ENCODE measurements around the gene KANK3. TPM values are rescaled to one million over a fixed set of nuclear protein-coding genes. Genes with fewer than 3 reads are reported as not detected.

Gene KANK3
- total and polyA plus RNA-seq, 10 of the 15 experiments (the other 5 are each of a cell fraction or from before 2014, with no cell fraction given), result 0.03 to 0.93 (median 0.22) TPM; not detected in 1

DNA sequence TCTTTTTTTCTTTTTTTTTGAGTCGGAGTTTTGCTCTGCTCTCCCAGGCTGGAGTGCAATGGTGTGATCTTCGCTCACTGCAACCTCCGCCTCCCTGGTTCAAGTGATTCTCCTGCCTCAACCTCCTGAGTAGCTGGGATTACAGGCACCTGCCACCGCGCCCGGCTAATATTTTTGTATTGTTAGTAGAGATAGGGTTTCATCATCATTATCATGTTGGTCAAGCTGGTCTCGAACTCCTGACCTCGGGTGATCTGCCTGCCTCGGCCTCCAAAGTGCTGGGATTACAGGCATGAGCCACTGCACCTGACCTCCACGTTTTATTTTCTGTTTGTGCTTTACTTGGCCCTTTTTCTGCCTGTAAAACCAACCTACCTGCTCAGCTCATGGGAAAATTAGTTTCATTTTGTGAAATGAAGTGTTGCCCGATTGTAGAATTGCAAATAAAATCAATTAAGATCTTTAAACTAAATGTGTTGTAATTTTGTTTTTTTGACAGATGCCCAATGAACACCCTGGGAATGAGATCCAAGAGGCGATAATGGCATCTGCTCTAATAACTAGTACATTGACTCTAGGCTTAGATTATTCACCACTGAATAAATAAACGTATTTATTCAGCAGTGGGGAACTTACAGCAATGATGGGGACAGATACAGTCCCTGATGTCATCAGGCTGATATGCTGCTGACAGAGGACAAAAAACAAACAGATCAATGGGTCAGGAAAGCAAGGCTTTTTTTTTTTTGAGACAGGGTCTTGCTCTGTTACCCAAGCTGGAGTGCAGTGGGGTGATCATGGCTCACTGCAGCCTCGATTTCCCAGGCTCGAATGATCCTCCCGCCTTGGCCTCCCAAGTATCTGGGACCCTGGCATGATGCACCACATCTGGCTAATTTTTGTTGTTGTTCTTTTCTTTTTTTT lies 44.9 kb upstream of the KANK3 start:
- ChIA-PET SMC1A (ENCODE audit: uncharacterized antibody, unreplicated experiment) (no interaction called here), RAD21 (ENCODE audit: unreplicated experiment) (interaction anchor here (0.7 kb wide), 2 partner anchors 306 to 1653 kb away, joined by 3 read pairs; no protein-coding TSS in a partner anchor), CTCF (interaction anchor here (1.1 to 1.4 kb wide), 3 partner anchors 25 to 192 kb away, joined by 3 read pairs; partner anchors contain the start of gene MARCHF2), POLR2A (interaction anchor here (0.6 kb wide), 2 partner anchors 12 to 36 kb away, joined by 3 to 4 read pairs; no protein-coding TSS in a partner anchor)
- H3K79me2 ChIP-seq (ENCODE audit: control insufficient read depth, insufficient read depth, low read length), result peaks cover 20% of the 10 kb centered on the region
- H3K27ac ChIP-seq (ENCODE audit: control insufficient read depth, insufficient read depth), result no peak overlapping the region
- no peaks in the 10 kb centered on the region for H3K27me3 ChIP-seq (replicated peaks in 1 of 2; ENCODE audit: control insufficient read depth in 2 of 2, insufficient read depth in 2 of 2, low read length in 1 of 2)
- no TSS peak for BruUV-seq (replicated peaks)
- 94% methylated on average over 16 of the region's 16 CpGs for WGBS (ENCODE audit: insufficient coverage, insufficient replicate concordance, low lambda C conversion rate, missing lambda C conversion rate)
- H4K20me1 ChIP-seq (ENCODE audit: control insufficient read depth, insufficient read depth), result peaks cover 5% of the 10 kb centered on the region
- no peaks in the 10 kb centered on the region; the same call in 2 of the 3 replicates for H3K9me3 ChIP-seq (replicated peaks; ENCODE audit: control insufficient read depth, insufficient read depth, low read length)
- FAIRE-seq, result no peak
- TF ChIP-seq SREBF1 (IDR thresholded peaks at IDR 0.05; ENCODE audit: low read length) (no peak), JUNB (IDR thresholded peaks at IDR 0.05) (no peak), IKZF2 (IDR thresholded peaks at IDR 0.05) (no peak), MTA3 (IDR thresholded peaks at IDR 0.05; ENCODE audit: borderline replicate concordance, low read length) (no peak), ZNF207 (IDR thresholded peaks at IDR 0.05; ENCODE audit: borderline replicate concordance) (no peak)
- intact Hi-C loops (cut with micrococcal nuclease; ENCODE audit: unreplicated experiment) (no loop called here), in situ Hi-C loops (cut with MboI) (no loop called here)
- H3K4me3 ChIP-seq, result no peak overlapping the region
- no peak for DNase-seq (ENCODE audit: low read depth, low spot score)
- H3K4me2 ChIP-seq (ENCODE audit: control insufficient read depth, insufficient read depth), result no peak overlapping the region
- H2AFZ ChIP-seq (ENCODE audit: control insufficient read depth, low read depth, low read length), result no peak overlapping the region
- no peaks in the 10 kb centered on the region for H3K36me3 ChIP-seq (ENCODE audit: control insufficient read depth in 2 of 2, insufficient read depth in 2 of 2, low read length in 1 of 2)
- H3K4me1 ChIP-seq (ENCODE audit: control insufficient read depth, insufficient read depth, low read length), result peaks cover 11% of the 10 kb centered on the region
- H3K9ac ChIP-seq (ENCODE audit: control insufficient read depth, insufficient read depth, low read length), result no peak overlapping the region
- ATAC-seq, result no peak

DNA sequence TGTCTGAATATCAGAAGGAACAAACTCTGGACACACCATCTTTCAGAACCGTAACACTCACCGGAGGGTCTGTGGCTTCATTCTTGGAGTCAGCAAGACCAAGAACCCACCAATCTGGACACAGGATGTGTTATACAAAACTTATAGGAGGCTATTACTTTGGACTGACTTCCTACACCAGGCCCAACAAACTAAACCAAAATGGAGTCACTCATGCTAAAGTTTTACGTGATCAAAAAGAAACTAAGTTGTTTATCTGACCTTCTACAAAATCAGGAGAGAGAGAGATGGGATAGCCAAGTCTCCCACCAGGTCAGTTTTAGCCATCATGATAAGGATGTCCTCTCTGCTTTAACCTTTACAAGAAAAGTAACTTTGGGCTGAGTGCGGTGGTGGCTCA lies 43.9 kb upstream of the KANK3 start:
- Histone ChIP-seq H3K9me3 (replicated peaks; ENCODE audit: control insufficient read depth, insufficient read depth, low read length) (no peaks in the 10 kb centered on the region; the same call in 2 of the 3 replicates), H4K20me1 (ENCODE audit: control insufficient read depth, insufficient read depth) (peaks cover 5% of the 10 kb centered on the region), H3K27ac (ENCODE audit: control insufficient read depth, insufficient read depth) (no peak overlapping the region), H3K4me3 (no peak overlapping the region), H3K27me3 (replicated peaks in 1 of 2; ENCODE audit: control insufficient read depth in 2 of 2, insufficient read depth in 2 of 2, low read length in 1 of 2) (no peaks in the 10 kb centered on the region), H3K4me1 (ENCODE audit: control insufficient read depth, insufficient read depth, low read length) (peaks cover 11% of the 10 kb centered on the region), H3K36me3 (ENCODE audit: control insufficient read depth in 2 of 2, insufficient read depth in 2 of 2, low read length in 1 of 2) (no peaks in the 10 kb centered on the region), H3K79me2 (ENCODE audit: control insufficient read depth, insufficient read depth, low read length) (peaks cover 15% of the 10 kb centered on the region), H3K4me2 (ENCODE audit: control insufficient read depth, insufficient read depth) (no peak overlapping the region), H3K9ac (ENCODE audit: control insufficient read depth, insufficient read depth, low read length) (no peak overlapping the region), H2AFZ (ENCODE audit: control insufficient read depth, low read depth, low read length) (no peak overlapping the region)
- ChIA-PET CTCF (interaction anchor here (1.1 to 1.4 kb wide), 3 partner anchors 26 to 193 kb away, joined by 3 read pairs; partner anchors contain the start of gene MARCHF2), RAD21 (ENCODE audit: unreplicated experiment) (no interaction called here), POLR2A (no interaction called here), SMC1A (ENCODE audit: uncharacterized antibody, unreplicated experiment) (no interaction called here)
- in situ Hi-C loops (cut with MboI), result no loop called here
- WGBS (ENCODE audit: insufficient coverage, insufficient replicate concordance, low lambda C conversion rate, missing lambda C conversion rate), result 100% methylated on average over 4 of the region's 4 CpGs
- no peak for DNase-seq (ENCODE audit: low read depth, low spot score)
- BruUV-seq (replicated peaks), result no TSS peak
- intact Hi-C loops (cut with micrococcal nuclease; ENCODE audit: unreplicated experiment), result no loop called here
- no peak for TF ChIP-seq STAT3 (IDR thresholded peaks at IDR 0.05; ENCODE audit: low read depth, low read length)
- no peak for TF ChIP-seq CREB1 (IDR thresholded peaks at IDR 0.05; ENCODE audit: low read depth)
- TF ChIP-seq, protein P1, sequence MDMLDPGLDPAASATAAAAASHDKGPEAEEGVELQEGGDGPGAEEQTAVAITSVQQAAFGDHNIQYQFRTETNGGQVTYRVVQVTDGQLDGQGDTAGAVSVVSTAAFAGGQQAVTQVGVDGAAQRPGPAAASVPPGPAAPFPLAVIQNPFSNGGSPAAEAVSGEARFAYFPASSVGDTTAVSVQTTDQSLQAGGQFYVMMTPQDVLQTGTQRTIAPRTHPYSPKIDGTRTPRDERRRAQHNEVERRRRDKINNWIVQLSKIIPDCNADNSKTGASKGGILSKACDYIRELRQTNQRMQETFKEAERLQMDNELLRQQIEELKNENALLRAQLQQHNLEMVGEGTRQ (IDR thresholded peaks at IDR 0.05; ENCODE audit: borderline replicate concordance, low read depth, low read length), result no peak
- TF ChIP-seq CBX3 (IDR thresholded peaks at IDR 0.05; ENCODE audit: borderline replicate concordance, low read depth), result no peak
- TF ChIP-seq IRF4 (IDR thresholded peaks at IDR 0.05; ENCODE audit: low read depth, low read length), result no peak
- TF ChIP-seq BMI1 (IDR thresholded peaks at IDR 0.05; ENCODE audit: borderline replicate concordance), result no peak
- no peak for TF ChIP-seq SP1 (IDR thresholded peaks at IDR 0.05; ENCODE audit: low read depth, low read length)
- no peak for TF ChIP-seq SREBF1 (IDR thresholded peaks at IDR 0.05; ENCODE audit: low read length)
- no peak for TF ChIP-seq RAD21 (IDR thresholded peaks at IDR 0.05; ENCODE audit: insufficient read depth, low read depth, low read length)
- TF ChIP-seq, protein P2, sequence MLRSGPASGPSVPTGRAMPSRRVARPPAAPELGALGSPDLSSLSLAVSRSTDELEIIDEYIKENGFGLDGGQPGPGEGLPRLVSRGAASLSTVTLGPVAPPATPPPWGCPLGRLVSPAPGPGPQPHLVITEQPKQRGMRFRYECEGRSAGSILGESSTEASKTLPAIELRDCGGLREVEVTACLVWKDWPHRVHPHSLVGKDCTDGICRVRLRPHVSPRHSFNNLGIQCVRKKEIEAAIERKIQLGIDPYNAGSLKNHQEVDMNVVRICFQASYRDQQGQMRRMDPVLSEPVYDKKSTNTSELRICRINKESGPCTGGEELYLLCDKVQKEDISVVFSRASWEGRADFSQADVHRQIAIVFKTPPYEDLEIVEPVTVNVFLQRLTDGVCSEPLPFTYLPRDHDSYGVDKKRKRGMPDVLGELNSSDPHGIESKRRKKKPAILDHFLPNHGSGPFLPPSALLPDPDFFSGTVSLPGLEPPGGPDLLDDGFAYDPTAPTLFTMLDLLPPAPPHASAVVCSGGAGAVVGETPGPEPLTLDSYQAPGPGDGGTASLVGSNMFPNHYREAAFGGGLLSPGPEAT (IDR thresholded peaks at IDR 0.05; ENCODE audit: low read depth), result no peak
- FAIRE-seq, result no peak
- no peak for ATAC-seq

All from GM12878 (cell line).